Measurements from ENCODE around the gene PHF21B.

- no peak for TF ChIP-seq CTCF (IDR thresholded peaks at IDR 0.05)
- TF ChIP-seq POLR2A (IDR thresholded peaks at IDR 0.05): no peak
Measured at GRCh38 chr22:44845191-44845590, 164.6 kb downstream of the PHF21B start.
